Cardiac muscle cell (in vitro differentiated cells and primary cell): ENCODE measurements around the gene MTFR1L. TPM values are rescaled to one million over a fixed set of nuclear protein-coding genes. Genes with fewer than 3 reads are reported as not detected.

Experiments used
- DNase-seq, 2 donors: peaks; one replicate each; pipeline versions ENCODE4 v3.0.0 to v3.0.0-alpha.2; 2010 to 2017; ENCODE audit warnings: low read depth in 1 of 2, low spot score in 1 of 2
- H3K27ac ChIP-seq: fragments of 200-600 bp; sonication (generic); 2 replicates; pipeline ENCODE4 v1.5.1; 2016
- H3K27me3 ChIP-seq: fragments of 200-600 bp; sonication (generic); 2 replicates; pipeline ENCODE4 v1.6.0; 2016; ENCODE audit warnings: control low read depth
- H3K36me3 ChIP-seq: fragments of 200-600 bp; sonication (generic); 2 replicates; pipeline ENCODE4 v1.5.1; 2016; ENCODE audit warnings: control low read depth
- H3K4me1 ChIP-seq: fragments of 200-600 bp; sonication (generic); 2 replicates; pipeline ENCODE4 v1.8.1; 2017; ENCODE audit warnings: low read depth, mild to moderate bottlenecking, mixed run types
- H3K4me3 ChIP-seq: fragments of 200-600 bp; sonication (generic); 2 replicates; pipeline ENCODE4 v1.5.1; 2016; ENCODE audit warnings: mild to moderate bottlenecking
- H3K9me3 ChIP-seq: fragments of 200-600 bp; sonication (generic); 2 replicates; pipeline ENCODE4 v1.5.1; 2017; ENCODE audit warnings: low read depth, mild to moderate bottlenecking, control low read depth
- CTCF ChIP-seq: IDR thresholded peaks from 2 replicates; pipeline ENCODE4 v1.5.1; 2012; ENCODE audit warnings: low read depth, mild to moderate bottlenecking, low read length
- polyA plus RNA-seq: library from polyadenylated mRNA; unstranded; fragments of >200 nt; fragmentation: Nextera tagmentation; extraction: Ambion mirVana; gene quantifications from 2 replicates; pipeline ENCODE4 v1.2.1, GENCODE V29; 2016
- total RNA-seq: library from RNA; depleted of rRNA; stranded (reverse); fragments of >200 nt; gene quantifications from 2 replicates; pipeline ENCODE4 v1.2.3, GENCODE V29; 2016

MTFR1L gene
- total and polyA plus RNA-seq, 2 experiments from 2014 or later: 158 to 266 TPM

GRCh38 chr1:25794325-25794724 lies 25.4 kb upstream of the MTFR1L start:
- Histone ChIP-seq H3K4me1 (peaks cover 26% of the 10 kb centered on the region), H3K9me3 (no peaks in the 10 kb centered on the region), H3K4me3 (no peak overlapping the region), H3K36me3 (no peaks in the 10 kb centered on the region), H3K27ac (no peak overlapping the region), H3K27me3 (no peaks in the 10 kb centered on the region)
- no peak for TF ChIP-seq CTCF
- DNase-seq: no peak

- no peaks in the 10 kb centered on the region for H3K9me3 ChIP-seq
- no peak overlapping the region for H3K4me3 ChIP-seq
- TF ChIP-seq CTCF: no peak
- no peak overlapping the region for H3K27ac ChIP-seq
- peaks cover 31% of the 10 kb centered on the region for H3K4me1 ChIP-seq
- DNase-seq: no peak
- no peaks in the 10 kb centered on the region for H3K36me3 ChIP-seq
- no peaks in the 10 kb centered on the region for H3K27me3 ChIP-seq
Observed at GRCh38 chr1:25795211-25795610, 24.5 kb upstream of the MTFR1L start.

- no peak for DNase-seq
- H3K4me1 ChIP-seq: peaks cover 28% of the 10 kb centered on the region
- no peaks in the 10 kb centered on the region for H3K36me3 ChIP-seq
- no peaks in the 10 kb centered on the region for H3K9me3 ChIP-seq
- TF ChIP-seq CTCF: no peak
- H3K27ac ChIP-seq: no peak overlapping the region
- no peak overlapping the region for H3K4me3 ChIP-seq
- H3K27me3 ChIP-seq: no peaks in the 10 kb centered on the region
Observed at GRCh38 chr1:25795946-25796810, 23.6 kb upstream of the MTFR1L start.

GRCh38 chr1:25796811-25797458 lies 22.8 kb upstream of the MTFR1L start:
- H3K9me3 ChIP-seq: no peaks in the 10 kb centered on the region
- TF ChIP-seq CTCF: peak; percentile 77
- H3K36me3 ChIP-seq: no peaks in the 10 kb centered on the region
- peaks cover 25% of the 10 kb centered on the region for H3K4me1 ChIP-seq
- no peak overlapping the region for H3K27ac ChIP-seq
- no peaks in the 10 kb centered on the region for H3K27me3 ChIP-seq
- H3K4me3 ChIP-seq: no peak overlapping the region
- peak; percentile 82 to 88 for DNase-seq

GRCh38 chr1:25797939-25798338 lies 21.8 kb upstream of the MTFR1L start:
- TF ChIP-seq CTCF: peak; percentile 57
- Histone ChIP-seq H3K4me1 (peaks cover 29% of the 10 kb centered on the region), H3K27ac (no peak overlapping the region), H3K36me3 (no peaks in the 10 kb centered on the region), H3K9me3 (no peaks in the 10 kb centered on the region), H3K4me3 (no peak overlapping the region), H3K27me3 (no peaks in the 10 kb centered on the region)
- DNase-seq: peak in 1 of 2 donors; percentile 72
